ENCODE data around the gene VASN. TPM values are rescaled to one million over a fixed set of nuclear protein-coding genes. Genes with fewer than 3 reads are reported as not detected.

Gene VASN
- total RNA-seq, 1 experiment from 2014 or later, result 18.1 TPM

DNA sequence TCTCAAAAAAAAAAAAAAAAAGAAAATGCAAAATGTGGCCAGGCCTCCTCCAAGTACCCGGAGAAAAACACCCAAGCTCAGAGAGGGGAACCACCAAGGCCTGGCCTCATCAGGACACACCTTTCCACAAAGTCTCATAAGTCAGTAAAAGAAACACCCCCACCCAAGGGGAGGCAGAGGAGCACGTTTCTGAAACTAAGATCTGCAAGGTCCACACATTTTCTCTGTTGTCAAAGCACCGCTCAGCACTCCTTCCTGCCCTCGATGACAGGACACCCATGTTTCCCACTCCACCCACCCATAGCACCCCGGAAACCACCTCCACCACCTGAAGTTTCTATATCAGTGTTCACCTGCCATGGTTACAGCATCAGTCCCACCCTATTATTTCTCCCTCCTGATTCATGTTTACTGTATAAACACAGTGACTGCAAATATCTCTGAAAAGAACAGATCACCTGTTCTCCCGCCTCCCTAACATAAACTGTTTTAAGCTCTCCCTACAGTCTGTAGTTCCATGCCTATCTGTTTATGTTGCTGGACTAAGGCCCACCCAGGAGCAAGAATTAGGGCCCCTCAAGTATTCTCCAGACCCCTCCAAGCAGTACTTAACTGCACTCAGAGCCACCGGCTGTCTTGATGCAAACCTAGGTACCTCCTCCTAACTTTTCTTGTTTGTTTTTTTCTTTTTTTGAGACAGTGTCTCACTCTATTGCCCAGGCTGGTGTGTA is 42.7 kb downstream of the VASN start:
- H3K4me1 Mint-ChIP-seq (ENCODE audit: low read depth, unreplicated experiment), result peaks cover 15% of the 10 kb centered on the region
- no peak for DNase-seq
- H3K36me3 Mint-ChIP-seq (ENCODE audit: insufficient read depth, unreplicated experiment), result peaks cover 38% of the 10 kb centered on the region
- no TSS peak for BruUV-seq (replicated peaks)
- CTCF ChIA-PET, result interaction anchor here (0.9 to 1.3 kb wide), 3 partner anchors 10 to 160 kb away, joined by 4 to 5 read pairs (median 5); no protein-coding TSS in a partner anchor
- no peaks in the 10 kb centered on the region for H3K27me3 Mint-ChIP-seq (ENCODE audit: unreplicated experiment)
- H3K4me3 Mint-ChIP-seq (ENCODE audit: low read depth, unreplicated experiment), result no peak overlapping the region
- intact Hi-C loops (cut with micrococcal nuclease; ENCODE audit: unreplicated experiment), result no loop called here
- no peaks in the 10 kb centered on the region for H3K9me3 Mint-ChIP-seq (ENCODE audit: low read depth, unreplicated experiment)
- TF ChIP-seq CTCF (IDR thresholded peaks at IDR 0.05; ENCODE audit: unreplicated experiment), result no peak
- H3K27ac Mint-ChIP-seq (ENCODE audit: unreplicated experiment), result no peak overlapping the region

DNA sequence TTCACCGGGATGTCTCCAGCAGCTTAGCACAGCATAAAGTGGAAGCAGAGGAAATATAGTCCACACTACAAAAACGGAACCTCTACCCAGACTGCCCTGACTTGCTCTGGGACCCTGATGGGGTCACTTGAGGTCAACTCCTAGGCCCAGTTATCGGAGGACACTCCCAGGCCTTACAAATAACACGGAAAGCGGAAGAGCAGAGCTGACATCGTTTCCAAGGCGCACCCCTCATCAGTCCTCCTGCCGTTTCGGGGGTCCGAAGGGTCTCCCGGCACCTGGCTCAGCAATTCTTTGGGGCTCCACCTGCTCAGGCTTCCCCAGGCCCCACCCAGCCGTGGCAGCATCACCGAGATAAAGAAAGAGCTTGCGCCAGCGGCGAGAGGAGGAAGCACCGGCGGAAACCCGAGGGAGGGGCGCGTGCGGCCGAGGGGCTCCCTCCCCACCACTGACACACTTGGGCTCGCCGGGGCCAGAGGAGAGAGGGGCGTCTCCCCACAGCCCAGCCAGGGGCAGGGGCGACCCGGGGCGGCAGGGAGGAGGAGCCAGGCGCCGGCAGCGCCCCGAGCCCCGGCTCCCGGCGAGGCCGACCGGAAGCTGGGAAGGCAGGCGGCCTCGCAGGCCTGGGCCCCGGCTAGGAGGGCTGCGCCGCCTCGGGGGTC is 44.0 kb downstream of the VASN start:
- intact Hi-C loops (cut with micrococcal nuclease; ENCODE audit: unreplicated experiment), result no loop called here
- TSS peak; percentile 65 for BruUV-seq (replicated peaks)
- peak; percentile 61 for DNase-seq
- CTCF ChIA-PET, result interaction anchor here (0.6 to 2.6 kb wide), 4 partner anchors 13 to 645 kb away, joined by 3 to 14 read pairs (median 4); no protein-coding TSS in a partner anchor
- H3K4me3 Mint-ChIP-seq (ENCODE audit: low read depth, unreplicated experiment), result peak overlapping the region; percentile 73
- H3K27ac Mint-ChIP-seq (ENCODE audit: unreplicated experiment), result peak overlapping the region; percentile 2
- TF ChIP-seq CTCF (IDR thresholded peaks at IDR 0.05; ENCODE audit: unreplicated experiment), result no peak
- H3K27me3 Mint-ChIP-seq (ENCODE audit: unreplicated experiment), result no peaks in the 10 kb centered on the region
- no peaks in the 10 kb centered on the region for H3K9me3 Mint-ChIP-seq (ENCODE audit: low read depth, unreplicated experiment)
- H3K36me3 Mint-ChIP-seq (ENCODE audit: insufficient read depth, unreplicated experiment), result peaks cover 32% of the 10 kb centered on the region
- H3K4me1 Mint-ChIP-seq (ENCODE audit: low read depth, unreplicated experiment), result peaks cover 15% of the 10 kb centered on the region

DNA sequence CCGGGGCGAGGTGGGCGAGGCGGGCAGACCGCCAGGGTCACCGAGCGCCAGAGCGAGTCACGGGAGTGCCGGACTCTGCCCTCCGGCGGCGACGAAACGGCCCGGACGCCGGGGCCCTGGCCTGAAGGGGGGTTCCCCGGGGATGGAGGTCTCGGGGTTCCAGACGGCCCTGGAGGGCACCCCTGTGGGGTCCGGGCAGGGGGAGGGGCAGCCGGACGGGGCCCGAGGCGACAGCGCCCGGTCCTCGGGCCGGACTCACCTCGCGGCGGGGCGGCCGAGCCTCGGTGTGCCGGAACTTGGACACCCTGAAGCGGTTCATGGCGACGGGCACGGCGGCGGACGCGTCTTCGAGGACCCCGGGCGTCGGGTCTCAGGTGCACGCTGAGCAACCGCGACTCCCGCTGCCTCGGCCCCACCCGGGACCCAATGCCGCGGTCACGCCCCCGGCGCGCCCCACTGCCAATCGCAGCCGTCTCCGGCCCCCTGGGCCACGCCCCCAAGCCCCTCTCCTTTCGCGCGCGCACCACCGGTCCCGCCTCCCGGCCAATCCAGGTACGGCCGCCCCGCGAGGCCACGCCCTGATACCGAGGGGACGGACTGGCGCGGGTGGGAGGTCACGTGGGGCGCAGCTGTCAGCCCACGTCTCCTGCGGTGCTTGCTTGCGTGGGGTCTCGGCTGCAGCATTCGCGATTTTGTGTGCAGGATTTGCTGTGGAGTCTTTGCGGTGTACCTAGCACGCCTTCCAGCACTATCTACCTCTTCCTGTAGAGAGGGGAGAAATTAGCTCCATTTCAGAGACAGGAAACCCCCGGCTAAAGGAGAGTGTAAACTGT is 44.8 kb downstream of the VASN start, which contains the start of gene CORO7:
Gene CORO7 (minus strand): TSS at position 397 of the 833 bp plus-strand sequence. CDS start 78 bp downstream, at position 319.
- H3K4me1 Mint-ChIP-seq (ENCODE audit: low read depth, unreplicated experiment), result peaks cover 15% of the 10 kb centered on the region
- CTCF ChIA-PET, result interaction anchor here (0.6 to 2.6 kb wide), 4 partner anchors 13 to 162 kb away, joined by 3 to 14 read pairs (median 4); no protein-coding TSS in a partner anchor
- DNase-seq, result peak; percentile 99
- intact Hi-C loops (cut with micrococcal nuclease; ENCODE audit: unreplicated experiment), result no loop called here
- peak within 1 kb of the TSS; percentile 73 for H3K4me3 Mint-ChIP-seq (ENCODE audit: low read depth, unreplicated experiment)
- H3K9me3 Mint-ChIP-seq (ENCODE audit: low read depth, unreplicated experiment), result no peaks in the 10 kb centered on the region
- no peak for TF ChIP-seq CTCF (IDR thresholded peaks at IDR 0.05; ENCODE audit: unreplicated experiment)
- no TSS peak for BruUV-seq (replicated peaks)
- peaks cover 28% of the 10 kb centered on the region for H3K36me3 Mint-ChIP-seq (ENCODE audit: insufficient read depth, unreplicated experiment)
- peak within 1 kb of the TSS; percentile 2 for H3K27ac Mint-ChIP-seq (ENCODE audit: unreplicated experiment)
- H3K27me3 Mint-ChIP-seq (ENCODE audit: unreplicated experiment), result no peaks in the 10 kb centered on the region

DNA sequence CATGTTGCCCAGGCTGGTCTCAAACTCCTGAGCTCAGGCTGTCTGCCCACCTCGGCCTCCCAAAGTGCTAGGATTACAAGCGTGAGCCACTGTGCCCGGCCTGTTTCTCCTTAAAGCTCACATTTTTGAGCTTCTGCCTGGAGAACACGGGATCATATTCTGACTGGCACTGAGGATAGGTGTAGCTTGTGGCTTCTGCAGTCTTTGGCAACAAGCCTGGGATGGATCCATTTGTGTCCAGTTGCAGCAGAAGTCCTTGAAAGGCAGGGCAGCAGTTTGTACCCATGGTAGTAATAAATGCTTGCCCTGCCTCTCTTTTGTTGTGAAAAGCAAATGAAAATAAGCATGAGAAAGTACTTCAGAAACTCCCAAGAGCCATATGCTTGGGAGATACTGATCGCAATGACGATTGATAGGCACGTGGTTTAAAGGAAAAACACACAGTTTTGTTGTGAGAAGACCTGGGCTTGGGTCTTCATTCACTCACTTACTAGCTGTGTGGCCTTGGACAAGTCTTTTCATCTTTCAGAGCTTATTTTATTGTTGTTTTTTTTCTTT is 47.8 kb downstream of the VASN start:
- peaks cover 17% of the 10 kb centered on the region for H3K36me3 Mint-ChIP-seq (ENCODE audit: insufficient read depth, unreplicated experiment)
- CTCF ChIA-PET, result no interaction called here
- H3K4me3 Mint-ChIP-seq (ENCODE audit: low read depth, unreplicated experiment), result no peak overlapping the region
- H3K27ac Mint-ChIP-seq (ENCODE audit: unreplicated experiment), result no peak overlapping the region
- no peaks in the 10 kb centered on the region for H3K27me3 Mint-ChIP-seq (ENCODE audit: unreplicated experiment)
- no peak for DNase-seq
- no peak for TF ChIP-seq CTCF (IDR thresholded peaks at IDR 0.05; ENCODE audit: unreplicated experiment)
- H3K4me1 Mint-ChIP-seq (ENCODE audit: low read depth, unreplicated experiment), result peaks cover 15% of the 10 kb centered on the region
- no TSS peak for BruUV-seq (replicated peaks)
- H3K9me3 Mint-ChIP-seq (ENCODE audit: low read depth, unreplicated experiment), result no peaks in the 10 kb centered on the region
- intact Hi-C loops (cut with micrococcal nuclease; ENCODE audit: unreplicated experiment), result no loop called here

All from Calu3 (cell line).